ENCODE results near the gene MMP25.
"Not testable (repeated sequence)": the region's sequence is repeated elsewhere in the genome, so short reads cannot be mapped to it uniquely, and the experiment has no call there.

- TF ChIP-seq CTCF (IDR thresholded peaks at IDR 0.05 in 2 of 3, conservative IDR thresholded peaks at IDR 0.05 in 1 of 3; ENCODE audit: control insufficient read depth in 2 of 3, extremely low read depth in 1 of 3, insufficient read depth in 1 of 3, low read depth in 3 of 3, low read length in 3 of 3); CHD2 (IDR thresholded peaks at IDR 0.05; ENCODE audit: borderline replicate concordance, low read depth, low read length): not testable (repeated sequence)
Measured at GRCh38 chr16:3069146-3069545, 22.8 kb downstream of the MMP25 start.
